K562 (cell line): Measurements from ENCODE around the gene FOXS1. TPM values are rescaled to one million over a fixed set of nuclear protein-coding genes. Genes with fewer than 3 reads are reported as not detected.

Source experiments
- ATAC-seq: fragments of 200-7000 bp; cut with Tn5 transposase; 3 replicates; pipeline ENCODE4 v1.9.1; 2020; ENCODE audit warnings: moderate library complexity
- BruUV-seq: library from RNA; stranded (reverse); fragments of 400-500 nt; replicated peaks from 2 replicates; lab custom pipeline; 2021; lab: Mats Ljungman, UMichigan
- CTCF ChIA-PET: fragments of 300-600 bp; formaldehyde crosslinking; extraction: SDS; loops from one replicate; lab custom pipeline; 2021; ENCODE audit warnings: low intra/inter-chr PET ratio; lab: Yijun Ruan, JAX
- POLR2A ChIA-PET: fragments of 300-600, 350-650 bp; sonication (Branson Sonifier 250); formaldehyde crosslinking; extraction: SDS; loops from one replicate; lab custom pipeline; 2021; ENCODE audit warnings: antibody characterized with exemption, inconsistent platforms; lab: Yijun Ruan, JAX
- DNase-seq, 4 experiments: peaks; one replicate each; pipeline versions ENCODE4 v3.0.0 to v3.0.0-alpha.2; 2011 to 2018; ENCODE audit warnings: low spot score in 3 of 4, mixed read lengths in 3 of 4; ENCODE audit errors: extremely low read depth in 1 of 4
- FAIRE-seq: peaks from 2 replicates; lab custom pipeline; 2011; peaks lifted over from hg19 to GRCh38; lab: Jason Lieb, UNC
- H2AFZ ChIP-seq: 2 replicates; pipeline ENCODE4 v1.6.0; 2011; ENCODE audit warnings: low read depth, low read length, control low read depth, inconsistent platforms
- H3K27ac ChIP-seq: fragments of 200-600 bp; 3 replicates; pipeline ENCODE4 v1.8.0; 2011; ENCODE audit warnings: low read depth, mild to moderate bottlenecking, control low read depth, inconsistent platforms, low read length, moderate library complexity, mixed read lengths; ENCODE audit errors: extremely low read depth
- H3K27me3 ChIP-seq, 2 experiments: fragments of 300-600 bp in 1 of 2; 2 replicates in 1 of 2; 3 replicates in 1 of 2; pipeline versions ENCODE4 v1.6.0 to v1.8.0; 2011; ENCODE audit warnings: inconsistent platforms in 2 of 2, low read length in 2 of 2, mild to moderate bottlenecking in 1 of 2, mixed read lengths in 1 of 2, moderate library complexity in 1 of 2; ENCODE audit not compliant: control insufficient read depth in 2 of 2, insufficient read depth in 2 of 2
- H3K36me3 ChIP-seq: fragments of 300-600 bp; 3 replicates; pipeline ENCODE4 v1.8.0; 2011; ENCODE audit warnings: mild to moderate bottlenecking, low read length, inconsistent platforms; ENCODE audit not compliant: control insufficient read depth, insufficient read depth
- H3K4me1 ChIP-seq, 2 experiments: fragments of 200-600 bp in 1 of 2; replicated peaks in 1 of 2; 2 replicates in 1 of 2; 3 replicates in 1 of 2; pipeline versions ENCODE4 v1.5.1 to v1.8.0; 2011; ENCODE audit warnings: inconsistent platforms in 2 of 2, low read length in 2 of 2, mild to moderate bottlenecking in 1 of 2, mixed read lengths in 1 of 2, moderate library complexity in 1 of 2; ENCODE audit not compliant: control insufficient read depth in 2 of 2, insufficient read depth in 2 of 2
- H3K4me2 ChIP-seq: 2 replicates; pipeline ENCODE4 v1.6.1; 2011; ENCODE audit warnings: low read length, control low read depth, inconsistent platforms, mixed read lengths; ENCODE audit not compliant: insufficient read depth
- H3K4me3 ChIP-seq: fragments of 200-600 bp; sonication (generic), shearing (Covaris generic); 2 replicates; pipeline ENCODE4 v1.5.1; 2016; ENCODE audit warnings: control low read depth, inconsistent platforms
- H3K79me2 ChIP-seq: fragments of 200-600 bp; 3 replicates; pipeline ENCODE4 v1.8.0; 2011; ENCODE audit warnings: low read length, inconsistent platforms; ENCODE audit not compliant: control insufficient read depth, insufficient read depth
- H3K9ac ChIP-seq, 2 experiments: 2 replicates each; pipeline versions ENCODE4 v1.6.0 to v1.6.1; 2011; ENCODE audit warnings: low read depth in 2 of 2, low read length in 2 of 2, control low read depth in 1 of 2, inconsistent platforms in 1 of 2, mild to moderate bottlenecking in 1 of 2, mixed read lengths in 1 of 2; ENCODE audit not compliant: insufficient read depth in 1 of 2
- H3K9me1 ChIP-seq: one replicate; pipeline ENCODE4 v1.6.0; 2011; ENCODE audit warnings: inconsistent platforms, mild to moderate bottlenecking, low read length, moderate library complexity; ENCODE audit not compliant: control insufficient read depth, insufficient read depth
- H3K9me3 ChIP-seq: replicated peaks from 2 replicates; pipeline ENCODE4 v1.5.1; 2011; ENCODE audit warnings: low read depth, low read length, inconsistent platforms; ENCODE audit not compliant: control insufficient read depth, insufficient read depth
- H4K20me1 ChIP-seq: replicated peaks from 2 replicates; pipeline ENCODE4 v1.6.1; 2011; ENCODE audit warnings: low read length, inconsistent platforms, mixed read lengths; ENCODE audit not compliant: control insufficient read depth, insufficient read depth
- BDP1 ChIP-seq: IDR thresholded peaks from 3 replicates; pipeline ENCODE4 v1.6.1; 2011; ENCODE audit not compliant: insufficient read length, insufficient read depth
- CREB3L1 ChIP-seq: fragments of 450-650 bp; IDR thresholded peaks from 2 replicates; pipeline ENCODE4 v1.6.1; 2014; ENCODE audit warnings: low read depth, mild to moderate bottlenecking, moderate library complexity, borderline replicate concordance
- ELF1 ChIP-seq: fragments of 200-800 bp; sonication (Bioruptor generic); IDR thresholded peaks from 2 replicates; pipeline ENCODE4 v1.6.1; 2016; ENCODE audit warnings: missing genetic modification characterization, missing compliant biosample characterization
- LARP7 ChIP-seq: fragments of 450-650 bp; IDR thresholded peaks from 2 replicates; pipeline ENCODE4 v1.6.1; 2016
- MTF1 ChIP-seq: fragments of 250-450 bp; sonication (Bioruptor Pico); IDR thresholded peaks from 2 replicates; pipeline ENCODE4 v1.9.0; 2021; ENCODE audit warnings: moderate library complexity, mild to moderate bottlenecking, inconsistent platforms, borderline replicate concordance
- NFATC3 ChIP-seq: fragments of 450-650 bp; IDR thresholded peaks from 2 replicates; pipeline ENCODE4 v1.6.1; 2017; ENCODE audit warnings: mild to moderate bottlenecking
- NFE2L1 ChIP-seq: fragments of 450-650 bp; IDR thresholded peaks from 2 replicates; pipeline ENCODE4 v1.6.1; 2016; ENCODE audit warnings: missing genetic modification characterization, low read depth, mild to moderate bottlenecking, missing compliant biosample characterization, moderate library complexity, borderline replicate concordance
- NFRKB ChIP-seq: fragments of 450-650 bp; IDR thresholded peaks from 2 replicates; pipeline ENCODE4 v1.6.1; 2016; ENCODE audit warnings: low read depth
- PHF20 ChIP-seq: fragments of 450-650 bp; IDR thresholded peaks from 2 replicates; pipeline ENCODE4 v1.6.1; 2018; ENCODE audit not compliant: partially characterized antibody
- PHF8 ChIP-seq: fragments of 200-600 bp; sonication (generic); IDR thresholded peaks from 2 replicates; pipeline ENCODE4 v1.6.1; 2012; ENCODE audit warnings: mixed run types, mild to moderate bottlenecking, inconsistent platforms, low read length, moderate library complexity, borderline replicate concordance
- SMARCC2 ChIP-seq: fragments of 450-650 bp; IDR thresholded peaks from 2 replicates; pipeline ENCODE4 v1.6.1; 2017; ENCODE audit warnings: antibody characterized with exemption, moderate library complexity, mild to moderate bottlenecking, low read depth
- TEAD4 ChIP-seq, 2 experiments: sonication (generic) in 1 of 2; formaldehyde crosslinking in 1 of 2; IDR thresholded peaks; 2 replicates each; pipeline versions ENCODE4 v1.6.1 to v1.8.0; 2012 to 2022; ENCODE audit warnings: borderline replicate concordance in 1 of 2, inconsistent platforms in 1 of 2, low read length in 1 of 2, mild to moderate bottlenecking in 1 of 2, missing genetic modification reagents in 1 of 2
- THRA ChIP-seq: fragments of 450-650 bp; IDR thresholded peaks from 2 replicates; pipeline ENCODE4 v1.6.1; 2017; ENCODE audit warnings: mild to moderate bottlenecking, moderate library complexity
- USF1 ChIP-seq: sonication (generic); formaldehyde crosslinking; IDR thresholded peaks from 2 replicates; pipeline ENCODE4 v1.9.0; 2022; ENCODE audit warnings: mild to moderate bottlenecking, missing genetic modification reagents
- ZFP30 ChIP-seq: fragments of 250-450 bp; sonication (Bioruptor Pico); IDR thresholded peaks from 2 replicates; pipeline ENCODE4 v1.8.0; 2022; ENCODE audit warnings: moderate library complexity, mild to moderate bottlenecking, inconsistent platforms, borderline replicate concordance
- ZNF277 ChIP-seq: fragments of 250-450 bp; sonication (Bioruptor Pico); IDR thresholded peaks from 2 replicates; pipeline ENCODE4 v1.8.0; 2022; ENCODE audit warnings: inconsistent platforms, mild to moderate bottlenecking, moderate library complexity, borderline replicate concordance
- WGBS: fragments of 100-300 bp; shearing (Covaris generic); methylation state at CpG from one replicate; pipeline ENCODE4 v1.1.6; 2016; ENCODE audit warnings: low coverage, mixed read lengths; ENCODE audit not compliant: insufficient coverage; ENCODE audit errors: missing lambda C conversion rate; 5-methylcytosine and 5-hydroxymethylcytosine counted together
- in situ Hi-C: fragments of 300-500 bp; cut with MboI; formaldehyde crosslinking; loops from 4 replicates; pipeline ENCODE4 v1.15.0; 2018; ENCODE audit warnings: inconsistent platforms, mixed read lengths
- intact Hi-C: fragments of 100-400 bp; cut with micrococcal nuclease; formaldehyde crosslinking; loops from 2 replicates; pipeline ENCODE4 v1.14.2; 2022
- polyA plus RNA-seq, 8 experiments: library from polyadenylated mRNA; depleted of rRNA in 4 of 8; stranded (reverse) in 5 of 8; unstranded in 3 of 8; fragments of >200 nt; fragmentation: Nextera tagmentation in 2 of 8; fragmentation: Illumina TruSeq in 1 of 8; extraction: Ambion mirVana in 2 of 8; extraction: Trizol in 1 of 8; gene quantifications; 2 replicates each; pipeline versions ENCODE4 v1.2.1 to v1.2.3, GENCODE V29; 2011 to 2014; ENCODE audit warnings: inconsistent platforms in 1 of 8, missing spikeins in 1 of 8
- total RNA-seq, 7 experiments: library from RNA; depleted of rRNA in 6 of 7; stranded (reverse); fragments of >200 nt in 6 of 7; fragmentation: Illumina TruSeq in 2 of 7; extraction: Trizol in 2 of 7; gene quantifications; 2 replicates each; pipeline versions ENCODE4 v1.2.1 to v1.2.3, GENCODE V29; 2011 to 2021; ENCODE audit warnings: low replicate concordance in 1 of 7

Gene FOXS1
- total and polyA plus RNA-seq, 9 of the 15 experiments (the other 6 are each of a cell fraction or from before 2014, with no cell fraction given) = not detected

GRCh38 chr20:31830406-31830981 is 14.9 kb downstream of the FOXS1 start:
- Histone ChIP-seq H3K27ac (no peak overlapping the region), H3K79me2 (no peaks in the 10 kb centered on the region), H3K9me1 (no peaks in the 10 kb centered on the region), H2AFZ (no peak overlapping the region), H3K4me2 (no peak overlapping the region), H4K20me1 (0 out of 2 replicates have a peak, but pooled peaks cover 5% of the 10 kb centered on the region), H3K4me3 (no peak overlapping the region), H3K4me1 (peaks cover 2 to 22% of the 10 kb centered on the region in 2 experiments; a peak in 3 of 5 replicates), H3K9ac (no peak overlapping the region), H3K9me3 (no peaks in the 10 kb centered on the region), H3K27me3 (peaks cover 5 to 12% of the 10 kb centered on the region in 2 experiments; a peak in 2 of 5 replicates), H3K36me3 (no peaks in the 10 kb centered on the region)
- POLR2A ChIA-PET = interaction anchor here (1.1 kb wide), 1 partner anchor 196 kb away, joined by 3 read pairs; no protein-coding TSS in a partner anchor
- ATAC-seq (no peak), DNase-seq (no peak), FAIRE-seq (no peak)
- WGBS = 56% methylated on average over 8 of the region's 8 CpGs
- intact Hi-C loops = loop anchor here (5.0 kb wide), 1 partner anchor 103 kb away; no protein-coding TSS in a partner anchor
- in situ Hi-C loops = loop anchor here (25.0 kb wide), 1 partner anchor 832 kb away; the partner anchor contains the start of gene C20orf203
- CTCF ChIA-PET = no interaction called here
- BruUV-seq = no TSS peak
- no peak for TF ChIP-seq USF1
- no peak for TF ChIP-seq LARP7
- TF ChIP-seq ZNF277 = no peak
- no peak for TF ChIP-seq MTF1 (CRISPR knock-in tag)
- no peak for TF ChIP-seq CREB3L1
- TF ChIP-seq THRA = no peak
- TF ChIP-seq ELF1 (tag) = no peak
- no peak for TF ChIP-seq PHF20
- TF ChIP-seq SMARCC2 = no peak
- no peak for TF ChIP-seq NFE2L1 (tag)
- no peak for TF ChIP-seq NFRKB
- TF ChIP-seq TEAD4 (IDR thresholded peaks at IDR 0.05; ENCODE audit: low read length) = no peak
- TF ChIP-seq TEAD4 (CRISPR knock-in tag; IDR thresholded peaks at IDR 0.05; ENCODE audit: borderline replicate concordance) = no peak
- no peak for TF ChIP-seq NFATC3
- no peak for TF ChIP-seq PHF8
- no peak for TF ChIP-seq ZFP30
- no peak for TF ChIP-seq BDP1
